Uterus (tissue), 4 donors: ENCODE results near the gene DCAF5. TPM values are rescaled to one million over a fixed set of nuclear protein-coding genes. Genes with fewer than 3 reads are reported as not detected.

Experiments used
- DNase-seq, 2 donors: peaks; one replicate each; pipeline ENCODE4 v3.0.0-alpha.2; 2019 to 2020
- H3K27ac ChIP-seq, 2 donors: fragments of 200-600 bp; sonication (generic); 1 replicate in 1 of 2; 2 replicates in 1 of 2; pipeline ENCODE4 v1.5.1; 2016 to 2018
- H3K27me3 ChIP-seq, 2 donors: fragments of 200-600 bp; sonication (generic); one replicate each; pipeline ENCODE4 v1.5.1; 2018 to 2019; ENCODE audit warnings: control low read depth in 1 of 2
- H3K36me3 ChIP-seq, 2 donors: fragments of 200-600 bp; sonication (generic); one replicate each; pipeline ENCODE4 v1.5.1; 2019; ENCODE audit warnings: control low read depth in 1 of 2
- H3K4me1 ChIP-seq, 2 donors: fragments of 200-600 bp; sonication (generic); one replicate each; pipeline ENCODE4 v1.5.1; 2018 to 2019; ENCODE audit warnings: control low read depth in 1 of 2
- H3K4me3 ChIP-seq, 2 donors: fragments of 200-600 bp; sonication (generic); 1 replicate in 1 of 2; 2 replicates in 1 of 2; pipeline ENCODE4 v1.5.1; 2018 to 2019; ENCODE audit warnings: mild to moderate bottlenecking in 1 of 2
- H3K9me3 ChIP-seq, 2 donors: fragments of 200-600 bp; sonication (generic); one replicate each; pipeline ENCODE4 v1.5.1; 2019; ENCODE audit warnings: control low read depth in 1 of 2
- CTCF ChIP-seq, 4 experiments: fragments of 200-600 bp in 2 of 4; fragments of 450-650 bp in 2 of 4; sonication (generic) in 2 of 4; IDR thresholded peaks; one replicate each; pipeline ENCODE4 v1.5.1; 2016 to 2019; ENCODE audit warnings: antibody characterized with exemption in 4 of 4, mild to moderate bottlenecking in 2 of 4, moderate library complexity in 1 of 4
- POLR2A ChIP-seq, 2 donors: fragments of 450-650 bp; IDR thresholded peaks; one replicate each; pipeline ENCODE4 v1.6.1; 2016; ENCODE audit warnings: antibody characterized with exemption in 2 of 2, mild to moderate bottlenecking in 1 of 2, moderate library complexity in 1 of 2
- intact Hi-C: fragments of 100-400 bp; cut with DNase I; formaldehyde crosslinking; loops from one replicate; pipeline ENCODE4 v1.15.1; 2023; ENCODE audit warnings: low total_unique reads
- total RNA-seq, 4 donors: library from RNA; depleted of rRNA in 3 of 4; stranded (reverse); fragments of >200 nt in 3 of 4; gene quantifications; one replicate each; pipeline versions ENCODE4 v1.1.0 to v1.2.4, GENCODE V29; 2014 to 2023
- donor health status: DM: yes; HTN: yes; CAD: no.

The DCAF5 gene
- total RNA-seq, 4 donors from 2014 or later = 32.2 to 68.5 (median 60.0) TPM

DNA sequence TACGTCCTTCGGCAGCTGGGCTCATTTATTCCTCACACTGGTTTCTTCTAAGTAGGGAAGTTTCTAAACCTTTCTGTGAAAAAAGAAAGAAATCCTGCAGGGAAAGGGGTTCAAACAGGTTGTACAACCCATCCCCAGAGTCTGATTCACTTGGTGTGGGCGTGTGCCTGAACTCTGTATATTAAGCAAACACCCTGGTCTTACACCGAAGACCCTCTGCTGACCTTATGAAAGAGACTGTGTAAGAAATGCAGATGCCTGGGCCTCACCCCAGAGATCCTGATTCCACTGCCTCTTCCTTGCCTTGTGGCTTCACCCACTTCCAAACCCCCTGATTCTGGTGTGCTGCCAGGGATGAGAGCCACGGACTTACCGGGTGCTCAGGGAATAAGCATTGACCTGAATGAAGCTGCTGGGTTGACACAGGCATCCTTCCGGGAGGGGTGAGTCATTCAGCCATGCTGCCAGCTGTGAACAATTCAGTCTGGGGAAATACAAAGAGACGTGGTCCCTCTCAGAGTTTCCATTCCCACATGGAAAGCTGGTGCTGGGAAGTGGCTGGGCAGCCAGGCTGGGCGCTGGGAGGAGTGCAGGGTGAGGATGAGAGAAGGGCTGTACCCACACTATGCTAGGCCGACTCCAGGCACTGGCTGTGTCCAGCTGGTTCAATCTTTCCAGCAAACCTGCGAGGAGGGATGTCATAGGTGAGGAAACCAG lies 147.3 kb downstream of the DCAF5 start:
- Histone ChIP-seq H3K9me3 (no peaks in the 10 kb centered on the region), H3K4me3 (no peak overlapping the region), H3K27me3 (no peaks in the 10 kb centered on the region), H3K4me1 (no peaks in the 10 kb centered on the region), H3K36me3 (no peaks in the 10 kb centered on the region), H3K27ac (no peak overlapping the region)
- intact Hi-C loops = no loop called here
- peak; percentile 77 to 80 for DNase-seq
- no peak for TF ChIP-seq POLR2A (IDR thresholded peaks at IDR 0.05)
- TF ChIP-seq CTCF (IDR thresholded peaks at IDR 0.05) = no peak

GRCh38 chr14:69004731-69005431 lies 148.0 kb downstream of the DCAF5 start:
- intact Hi-C loops = no loop called here
- no peaks in the 10 kb centered on the region for H3K9me3 ChIP-seq
- no peaks in the 10 kb centered on the region for H3K27me3 ChIP-seq
- no peak for DNase-seq
- H3K4me1 ChIP-seq = no peaks in the 10 kb centered on the region
- no peak for TF ChIP-seq CTCF (IDR thresholded peaks at IDR 0.05)
- no peak for TF ChIP-seq POLR2A (IDR thresholded peaks at IDR 0.05)
- H3K4me3 ChIP-seq = no peak overlapping the region
- no peak overlapping the region for H3K27ac ChIP-seq
- H3K36me3 ChIP-seq = no peaks in the 10 kb centered on the region

- Histone ChIP-seq H3K4me3 (no peak overlapping the region), H3K27ac (no peak overlapping the region), H3K36me3 (no peaks in the 10 kb centered on the region), H3K4me1 (no peaks in the 10 kb centered on the region), H3K27me3 (no peaks in the 10 kb centered on the region), H3K9me3 (no peaks in the 10 kb centered on the region)
- intact Hi-C loops = no loop called here
- no peak for TF ChIP-seq CTCF (IDR thresholded peaks at IDR 0.05)
- TF ChIP-seq POLR2A (IDR thresholded peaks at IDR 0.05) = no peak
- no peak for DNase-seq
Measured at GRCh38 chr14:69003626-69004025, 149.3 kb downstream of the DCAF5 start.

DNA sequence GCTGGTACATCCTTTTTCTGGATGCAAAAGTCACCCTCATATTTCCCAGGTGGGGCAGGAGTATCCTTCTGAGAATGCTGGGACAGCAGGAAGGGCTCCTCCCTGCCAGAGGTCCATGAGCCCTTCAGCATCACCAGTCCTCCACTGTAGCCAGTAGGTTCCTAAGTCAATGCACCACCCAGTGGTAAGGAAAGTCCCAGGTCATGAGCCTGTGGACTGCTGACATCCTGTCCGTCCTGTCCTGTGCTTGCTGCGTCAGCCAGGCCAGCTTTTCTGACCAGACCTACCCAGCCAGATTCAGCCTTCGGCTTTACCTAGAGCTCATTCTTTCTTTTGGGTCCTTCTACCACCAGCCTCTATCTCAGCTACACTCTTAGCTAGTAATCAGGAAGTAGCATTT lies 150.8 kb downstream of the DCAF5 start:
- TF ChIP-seq POLR2A (IDR thresholded peaks at IDR 0.05) (no peak), CTCF (IDR thresholded peaks at IDR 0.05) (peak in 2 of 4 experiments; percentile 24 to 26)
- Histone ChIP-seq H3K27ac (no peak overlapping the region), H3K36me3 (no peaks in the 10 kb centered on the region), H3K4me1 (no peaks in the 10 kb centered on the region), H3K4me3 (no peak overlapping the region), H3K27me3 (no peaks in the 10 kb centered on the region), H3K9me3 (no peaks in the 10 kb centered on the region)
- DNase-seq = peak in 1 of 2 donors; percentile 31
- intact Hi-C loops = no loop called here

GRCh38 chr14:69001375-69001774 lies 151.5 kb downstream of the DCAF5 start:
- DNase-seq = no peak
- intact Hi-C loops = no loop called here
- Histone ChIP-seq H3K36me3 (no peaks in the 10 kb centered on the region), H3K9me3 (no peaks in the 10 kb centered on the region), H3K27me3 (no peaks in the 10 kb centered on the region), H3K4me3 (no peak overlapping the region), H3K27ac (no peak overlapping the region), H3K4me1 (no peaks in the 10 kb centered on the region)
- no peak for TF ChIP-seq POLR2A (IDR thresholded peaks at IDR 0.05)
- no peak for TF ChIP-seq CTCF (IDR thresholded peaks at IDR 0.05)
